HCT116 (cell line): ENCODE data around the gene ZNF138. TPM values are rescaled to one million over a fixed set of nuclear protein-coding genes. Genes with fewer than 3 reads are reported as not detected.

ENCODE experiments used
- ATAC-seq: fragments of 200-7000 bp; cut with Tn5 transposase; 2 replicates; pipeline ENCODE4 v1.9.1; 2020; ENCODE audit warnings: mild to moderate bottlenecking, moderate library complexity
- BruUV-seq: library from RNA; stranded (reverse); fragments of 400-500 nt; replicated peaks from 2 replicates; lab custom pipeline; 2021; lab: Mats Ljungman, UMichigan
- CTCF ChIA-PET: fragments of 300-600 bp; sonication (Branson Sonifier 250); formaldehyde crosslinking; loops from one replicate; lab custom pipeline; 2021; ENCODE audit warnings: antibody characterized with exemption; lab: Charles Lee
- POLR2A ChIA-PET: fragments of 300-600, 350-600 bp; sonication (Branson Sonifier 250); formaldehyde crosslinking; loops from one replicate; lab custom pipeline; 2021; ENCODE audit warnings: antibody characterized with exemption; lab: Charles Lee
- RAD21 ChIA-PET, 2 experiments: fragments of 300-600 bp; sonication (Branson Sonifier 250); formaldehyde crosslinking; loops; one replicate each; lab custom pipeline; 2023; ENCODE audit warnings: low total read pairs in 2 of 2; ENCODE audit not compliant: uncharacterized antibody in 2 of 2, unreplicated experiment in 2 of 2, low non-redundant PET in 1 of 2; lab: Charles Lee
- DNase-seq: peaks from one replicate; pipeline ENCODE4 v3.0.0-alpha.2; 2010; ENCODE audit warnings: low read depth, low spot score
- H2AFZ ChIP-seq: fragments of 200-600 bp; shearing (Covaris generic), sonication (generic); 2 replicates; pipeline ENCODE4 v1.6.1; 2017; ENCODE audit warnings: low read depth, mixed run types, mixed read lengths, antibody characterized with exemption, low read length; ENCODE audit not compliant: poor library complexity, severe bottlenecking
- H3K27ac ChIP-seq: 2 replicates; pipeline ENCODE4 v1.5.1; 2012; ENCODE audit warnings: low read depth, low read length
- H3K27me3 ChIP-seq: fragments of 200-600 bp; sonication (generic); 2 replicates; pipeline ENCODE4 v1.6.1; 2016; ENCODE audit warnings: mixed run types, low read length, mixed read lengths; ENCODE audit not compliant: insufficient read depth
- H3K36me3 ChIP-seq, 2 experiments: fragments of 200-500 bp in 1 of 2; fragments of 200-600 bp in 1 of 2; sonication (Bioruptor generic) in 1 of 2; sonication (generic) in 1 of 2; 2 replicates each; pipeline versions ENCODE4 v1.5.1 to v1.6.1; 2014 to 2016; ENCODE audit warnings: low read length in 2 of 2, inconsistent platforms in 1 of 2, mixed read lengths in 1 of 2, mixed run types in 1 of 2; ENCODE audit not compliant: insufficient read depth in 2 of 2, control insufficient read depth in 1 of 2
- H3K4me1 ChIP-seq, 2 experiments: fragments of 200-600 bp in 1 of 2; sonication (generic) in 1 of 2; 2 replicates each; pipeline versions ENCODE4 v1.5.1 to v1.6.1; 2012 to 2017; ENCODE audit warnings: low read length in 2 of 2, inconsistent platforms in 1 of 2, mild to moderate bottlenecking in 1 of 2, mixed read lengths in 1 of 2, mixed run types in 1 of 2, moderate library complexity in 1 of 2; ENCODE audit not compliant: insufficient read depth in 2 of 2, control insufficient read depth in 1 of 2
- H3K4me2 ChIP-seq: fragments of 200-600 bp; sonication (generic); 2 replicates; pipeline ENCODE4 v1.6.1; 2017; ENCODE audit warnings: mixed run types, low read length, mixed read lengths
- H3K4me3 ChIP-seq, 2 experiments: fragments of 200-600 bp in 1 of 2; sonication (generic) in 1 of 2; replicated peaks in 1 of 2; 2 replicates each; pipeline ENCODE4 v1.5.1; 2011 to 2016; ENCODE audit warnings: low read length in 2 of 2, control low read depth in 1 of 2, low read depth in 1 of 2, mild to moderate bottlenecking in 1 of 2, mixed read lengths in 1 of 2, mixed run types in 1 of 2
- H3K79me2 ChIP-seq: fragments of 200-600 bp; sonication (generic); 2 replicates; pipeline ENCODE4 v1.6.1; 2017; ENCODE audit warnings: mild to moderate bottlenecking, mixed run types, low read length, moderate library complexity, mixed read lengths; ENCODE audit not compliant: insufficient read depth
- H3K9ac ChIP-seq: fragments of 200-600 bp; sonication (generic); 2 replicates; pipeline ENCODE4 v1.6.1; 2016; ENCODE audit warnings: low read length, mixed read lengths
- H3K9me2 ChIP-seq: fragments of 200-600 bp; sonication (generic), shearing (Covaris generic); 2 replicates; pipeline ENCODE4 v1.6.1; 2017; ENCODE audit warnings: mixed run types, mild to moderate bottlenecking, moderate library complexity; ENCODE audit not compliant: insufficient read depth
- H3K9me3 ChIP-seq, 2 experiments: fragments of 200-500 bp in 1 of 2; fragments of 200-600 bp in 1 of 2; sonication (Bioruptor generic) in 1 of 2; sonication (generic) in 1 of 2; 2 replicates each; pipeline ENCODE4 v1.6.1; 2014 to 2017; ENCODE audit warnings: low read length in 2 of 2, mixed read lengths in 2 of 2, inconsistent platforms in 1 of 2, low read depth in 1 of 2, mild to moderate bottlenecking in 1 of 2, mixed run types in 1 of 2, moderate library complexity in 1 of 2; ENCODE audit not compliant: control insufficient read depth in 1 of 2, insufficient read depth in 1 of 2
- H4K20me1 ChIP-seq: fragments of 200-600 bp; sonication (generic), shearing (Covaris generic); 2 replicates; pipeline ENCODE4 v1.6.1; 2017; ENCODE audit warnings: mixed run types, mild to moderate bottlenecking, moderate library complexity; ENCODE audit not compliant: insufficient read depth
- CTCF ChIP-seq, 3 experiments: fragments of 200-600 bp in 1 of 3; sonication (generic) in 1 of 3; IDR thresholded peaks in 2 of 3; conservative IDR thresholded peaks in 1 of 3; 2 replicates each; pipeline ENCODE4 v1.5.1; 2012 to 2017; ENCODE audit warnings: low read depth in 2 of 3, low read length in 2 of 3, antibody characterized with exemption in 1 of 3, borderline replicate concordance in 1 of 3, control low read depth in 1 of 3, mild to moderate bottlenecking in 1 of 3, mixed read lengths in 1 of 3, mixed run types in 1 of 3, moderate library complexity in 1 of 3; ENCODE audit not compliant: insufficient read depth in 1 of 3
- EZH2phosphoT487 ChIP-seq: fragments of 200-600 bp; IDR thresholded peaks from 2 replicates; pipeline ENCODE4 v1.6.1; 2018; ENCODE audit warnings: antibody characterized with exemption, borderline replicate concordance
- FOSL1 ChIP-seq: IDR thresholded peaks from 2 replicates; pipeline ENCODE4 v1.6.1; 2012; ENCODE audit warnings: low read depth
- JUND ChIP-seq: IDR thresholded peaks from 2 replicates; pipeline ENCODE4 v1.6.1; 2012
- MAX ChIP-seq: IDR thresholded peaks from 2 replicates; pipeline ENCODE4 v1.6.1; 2012
- POLR2AphosphoS5 ChIP-seq: IDR thresholded peaks from 2 replicates; pipeline ENCODE4 v1.6.1; 2011; ENCODE audit warnings: mild to moderate bottlenecking, low read depth, low read length, moderate library complexity
- REST ChIP-seq: IDR thresholded peaks from 2 replicates; pipeline ENCODE4 v1.6.1; 2012; ENCODE audit warnings: low read depth
- SIN3A ChIP-seq: IDR thresholded peaks from 2 replicates; pipeline ENCODE4 v1.6.1; 2012; ENCODE audit warnings: low read depth
- intact Hi-C: fragments of 100-400 bp; cut with micrococcal nuclease; formaldehyde crosslinking; loops from 2 replicates; pipeline ENCODE4 v1.10.0; 2022
- total RNA-seq: library from RNA; stranded (reverse); gene quantifications from one replicate; pipeline ENCODE4 v1.2.1, GENCODE V29; 2021; ENCODE audit not compliant: unreplicated experiment

The ZNF138 gene
- total RNA-seq, 1 experiment from 2014 or later, result 10.1 TPM

GRCh38 chr7:64838691-64839090 is 44.5 kb downstream of the ZNF138 start:
- no peak for ATAC-seq
- no TSS peak for BruUV-seq
- Histone ChIP-seq H3K9me2 (no peaks in the 10 kb centered on the region), H4K20me1 (no peaks in the 10 kb centered on the region), H3K4me2 (no peak overlapping the region), H2AFZ (no peak overlapping the region), H3K4me3 (no peak overlapping the region), H3K27me3 (no peaks in the 10 kb centered on the region), H3K9ac (no peak overlapping the region), H3K27ac (no peak overlapping the region), H3K9me3 (no peaks in the 10 kb centered on the region), H3K4me1 (no peaks in the 10 kb centered on the region), H3K36me3 (no peaks in the 10 kb centered on the region), H3K79me2 (no peaks in the 10 kb centered on the region)
- RAD21 ChIA-PET, result no interaction called here
- CTCF ChIA-PET, result no interaction called here
- intact Hi-C loops, result no loop called here
- DNase-seq, result no peak
- TF ChIP-seq JUND (no peak), FOSL1 (no peak), POLR2AphosphoS5 (no peak), SIN3A (no peak), EZH2phosphoT487 (no peak), MAX (no peak), CTCF (IDR thresholded peaks at IDR 0.05 in 2 of 3, conservative IDR thresholded peaks at IDR 0.05 in 1 of 3; ENCODE audit: borderline replicate concordance in 1 of 3, insufficient read depth in 1 of 3, low read depth in 2 of 3, low read length in 2 of 3) (no peak), REST (no peak)
- POLR2A ChIA-PET, result no interaction called here
